Measurements from ENCODE around the gene TSACC. TPM values are rescaled to one million over a fixed set of nuclear protein-coding genes. Genes with fewer than 3 reads are reported as not detected.

The TSACC gene
- total RNA-seq, 4 donors from 2014 or later = not detected

DNA sequence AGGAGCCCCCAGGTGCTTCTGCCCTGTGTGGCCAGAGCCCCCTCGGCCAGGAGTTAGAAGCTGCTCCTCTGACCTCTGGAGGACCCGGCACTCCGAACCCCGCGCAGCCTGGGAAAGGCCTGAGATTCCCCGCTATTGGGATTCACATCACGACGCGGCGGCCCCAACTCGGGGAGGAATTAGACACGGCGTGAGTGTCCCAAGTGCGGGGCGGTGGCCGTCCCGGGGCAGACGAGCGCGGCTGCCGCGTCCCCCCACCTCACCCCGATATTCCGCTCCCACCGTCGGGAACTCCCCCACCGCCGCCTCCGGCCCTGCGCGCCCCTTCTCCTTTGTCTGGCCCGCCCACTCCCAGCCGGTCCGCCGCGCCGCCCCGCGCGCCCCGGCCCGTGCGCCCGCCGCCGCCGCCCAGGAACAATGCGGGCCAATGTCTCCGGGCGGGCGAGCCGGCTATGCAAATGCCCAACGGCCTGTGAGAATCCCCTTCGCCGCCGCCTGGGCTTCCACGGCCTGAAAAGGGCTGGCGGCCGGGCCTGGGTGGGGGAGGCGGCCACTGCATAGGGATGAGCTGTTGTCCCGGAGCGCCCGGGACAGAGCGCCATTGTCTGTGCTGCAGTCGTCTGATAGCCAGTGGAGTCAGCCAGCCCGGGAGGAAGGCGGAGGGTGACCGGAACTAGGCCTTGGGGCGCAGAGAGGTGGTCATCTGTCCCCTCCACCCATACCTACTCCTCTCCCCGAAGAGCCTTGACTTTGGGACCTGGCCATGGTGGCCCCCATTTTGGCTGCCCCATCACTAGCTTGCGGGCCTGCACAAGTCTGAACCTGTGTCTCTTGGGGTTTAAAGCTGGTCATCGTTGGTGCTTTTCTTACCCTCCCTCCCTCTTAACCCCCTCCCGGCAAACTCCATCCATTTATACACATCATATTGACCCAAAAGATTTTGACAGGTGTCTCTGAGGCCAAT, 50.1 kb downstream of the TSACC start:
- Histone ChIP-seq H3K4me3 (peak overlapping the region in 3 of 4 donors; percentile 5 to 25 (median 6)), H3K9me3 (no peaks in the 10 kb centered on the region)
- TF ChIP-seq, protein P1, sequence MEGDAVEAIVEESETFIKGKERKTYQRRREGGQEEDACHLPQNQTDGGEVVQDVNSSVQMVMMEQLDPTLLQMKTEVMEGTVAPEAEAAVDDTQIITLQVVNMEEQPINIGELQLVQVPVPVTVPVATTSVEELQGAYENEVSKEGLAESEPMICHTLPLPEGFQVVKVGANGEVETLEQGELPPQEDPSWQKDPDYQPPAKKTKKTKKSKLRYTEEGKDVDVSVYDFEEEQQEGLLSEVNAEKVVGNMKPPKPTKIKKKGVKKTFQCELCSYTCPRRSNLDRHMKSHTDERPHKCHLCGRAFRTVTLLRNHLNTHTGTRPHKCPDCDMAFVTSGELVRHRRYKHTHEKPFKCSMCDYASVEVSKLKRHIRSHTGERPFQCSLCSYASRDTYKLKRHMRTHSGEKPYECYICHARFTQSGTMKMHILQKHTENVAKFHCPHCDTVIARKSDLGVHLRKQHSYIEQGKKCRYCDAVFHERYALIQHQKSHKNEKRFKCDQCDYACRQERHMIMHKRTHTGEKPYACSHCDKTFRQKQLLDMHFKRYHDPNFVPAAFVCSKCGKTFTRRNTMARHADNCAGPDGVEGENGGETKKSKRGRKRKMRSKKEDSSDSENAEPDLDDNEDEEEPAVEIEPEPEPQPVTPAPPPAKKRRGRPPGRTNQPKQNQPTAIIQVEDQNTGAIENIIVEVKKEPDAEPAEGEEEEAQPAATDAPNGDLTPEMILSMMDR (IDR thresholded peaks at IDR 0.05) = no peak

DNA sequence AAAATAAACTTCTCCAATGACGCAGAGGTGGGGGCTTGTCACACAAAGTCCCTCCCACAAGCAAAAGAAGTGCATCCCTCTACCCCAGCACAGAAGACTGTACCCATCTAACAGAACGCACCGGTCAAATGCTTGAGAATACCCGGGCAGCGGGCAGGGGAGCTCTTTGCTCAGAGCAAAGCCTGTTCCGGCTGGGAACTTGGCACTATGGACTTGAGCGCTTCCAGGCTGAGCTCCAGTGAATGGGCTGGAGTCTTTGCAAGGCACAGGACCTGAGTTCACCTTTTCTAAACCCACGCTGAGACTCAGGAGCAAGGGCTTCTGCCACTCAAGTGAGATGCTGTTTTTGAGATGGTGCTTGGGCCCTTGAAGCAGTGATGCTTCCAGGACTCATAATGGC, 51.0 kb downstream of the TSACC start:
- no peak for TF ChIP-seq POLR2A (IDR thresholded peaks at IDR 0.05)
- TF ChIP-seq, protein P1 (IDR thresholded peaks at IDR 0.05) = no peak
- H3K27ac ChIP-seq = no peak overlapping the region
- peaks cover 0 to 5% of the 10 kb centered on the region in 2 donors for H3K27me3 ChIP-seq

More for the DNA sequence above, 50.1 kb downstream of the TSACC start:
- DNase-seq = no peak
- no peaks in the 10 kb centered on the region for H3K4me1 ChIP-seq
- peaks cover 0 to 5% of the 10 kb centered on the region in 2 donors for H3K27me3 ChIP-seq
- H3K36me3 ChIP-seq = no peaks in the 10 kb centered on the region
- no peak overlapping the region for H3K27ac ChIP-seq

DNA sequence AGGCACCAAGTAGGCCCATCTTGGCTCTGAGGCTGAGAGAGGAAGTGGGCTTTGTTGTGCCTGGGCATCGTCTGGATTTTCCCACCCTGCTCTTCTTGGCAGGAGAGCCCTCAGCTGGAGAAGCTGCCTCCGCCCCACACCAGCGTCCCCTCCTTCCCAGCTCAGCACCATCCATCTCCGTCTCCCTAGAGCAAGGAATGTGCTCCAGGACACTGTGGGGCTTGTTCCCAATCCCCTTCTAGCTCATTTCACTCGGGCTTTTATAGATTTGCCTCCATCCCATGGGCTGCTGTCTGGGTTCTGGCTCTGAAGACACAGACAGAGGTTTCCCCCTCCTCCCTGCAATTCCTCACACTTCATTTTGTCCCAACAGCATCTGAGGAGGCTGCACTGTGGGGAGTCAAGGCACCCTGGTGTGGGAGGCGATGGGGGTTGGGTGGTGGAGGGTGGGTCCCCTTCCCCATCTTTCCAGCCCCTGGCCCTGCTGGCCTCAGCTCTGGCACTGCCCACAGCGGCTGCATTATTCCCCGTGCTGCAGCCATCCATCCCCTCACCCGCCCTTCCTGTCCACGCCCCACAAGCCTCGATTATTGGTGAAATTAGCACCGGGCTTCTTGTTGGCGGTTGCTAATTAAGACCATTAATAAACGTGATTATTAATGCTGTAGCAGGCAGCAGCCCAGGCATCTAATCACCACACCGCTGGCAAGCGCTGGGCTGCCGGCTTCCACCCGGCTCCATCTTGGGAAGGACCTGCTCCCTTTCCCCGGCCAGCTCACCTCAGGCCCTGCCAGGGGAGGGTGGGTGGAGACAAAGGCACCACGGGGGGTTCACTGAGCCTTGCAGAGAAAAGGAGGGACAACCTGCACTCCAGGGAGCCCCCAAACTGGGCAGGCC, 52.4 kb downstream of the TSACC start:
- no peak for DNase-seq
- TF ChIP-seq POLR2A (IDR thresholded peaks at IDR 0.05) = no peak
- TF ChIP-seq, protein P1 (IDR thresholded peaks at IDR 0.05) = no peak
- no peak overlapping the region for H3K4me3 ChIP-seq
- no peaks in the 10 kb centered on the region for H3K4me1 ChIP-seq
- no peak overlapping the region for H3K27ac ChIP-seq
- peaks cover 0 to 5% of the 10 kb centered on the region in 2 donors for H3K27me3 ChIP-seq
- no peaks in the 10 kb centered on the region for H3K36me3 ChIP-seq
- no peaks in the 10 kb centered on the region for H3K9me3 ChIP-seq

More for the DNA sequence above, 51.0 kb downstream of the TSACC start:
- Histone ChIP-seq H3K9me3 (no peaks in the 10 kb centered on the region), H3K4me3 (no peak overlapping the region), H3K36me3 (no peaks in the 10 kb centered on the region), H3K4me1 (no peaks in the 10 kb centered on the region)
- DNase-seq = no peak

DNA sequence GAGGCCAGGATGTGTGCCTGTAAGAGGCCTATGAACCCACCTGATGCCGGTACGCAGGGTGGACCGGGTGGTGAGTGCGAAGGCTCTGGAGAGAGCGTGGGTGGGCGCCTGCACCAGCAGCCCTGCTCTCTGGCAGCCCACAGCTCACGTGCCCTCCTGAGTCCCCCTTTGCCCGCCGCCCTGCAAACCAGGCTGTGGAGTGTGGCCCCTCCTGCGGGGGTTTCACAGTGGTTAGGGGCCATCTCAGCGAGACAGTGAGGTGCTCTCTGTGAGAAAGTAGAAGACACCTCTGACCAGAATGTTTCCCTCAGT, 53.0 kb downstream of the TSACC start:
- Histone ChIP-seq H3K27ac (no peak overlapping the region), H3K9me3 (no peaks in the 10 kb centered on the region), H3K36me3 (no peaks in the 10 kb centered on the region), H3K27me3 (peaks cover 0 to 5% of the 10 kb centered on the region in 2 donors), H3K4me3 (no peak overlapping the region), H3K4me1 (no peaks in the 10 kb centered on the region)
- TF ChIP-seq, protein P1 (IDR thresholded peaks at IDR 0.05) = no peak
- no peak for TF ChIP-seq POLR2A (IDR thresholded peaks at IDR 0.05)
- no peak for DNase-seq

GRCh38 chr1:156391701-156392100, 53.4 kb downstream of the TSACC start:
- no peak overlapping the region for H3K4me3 ChIP-seq
- no peaks in the 10 kb centered on the region for H3K36me3 ChIP-seq
- H3K27me3 ChIP-seq = peaks cover 0 to 5% of the 10 kb centered on the region in 2 donors
- H3K4me1 ChIP-seq = no peaks in the 10 kb centered on the region
- no peak overlapping the region for H3K27ac ChIP-seq
- TF ChIP-seq, protein P1 (IDR thresholded peaks at IDR 0.05) = no peak
- TF ChIP-seq POLR2A (IDR thresholded peaks at IDR 0.05) = no peak
- no peak for DNase-seq
- H3K9me3 ChIP-seq = no peaks in the 10 kb centered on the region

All from Peyer's patch (tissue), 4 donors.